Measurements from ENCODE around the gene SCO1.

GRCh38 chr17:10728331-10728892 lies 31.1 kb upstream of the SCO1 start:
- TF ChIP-seq, protein P1, sequence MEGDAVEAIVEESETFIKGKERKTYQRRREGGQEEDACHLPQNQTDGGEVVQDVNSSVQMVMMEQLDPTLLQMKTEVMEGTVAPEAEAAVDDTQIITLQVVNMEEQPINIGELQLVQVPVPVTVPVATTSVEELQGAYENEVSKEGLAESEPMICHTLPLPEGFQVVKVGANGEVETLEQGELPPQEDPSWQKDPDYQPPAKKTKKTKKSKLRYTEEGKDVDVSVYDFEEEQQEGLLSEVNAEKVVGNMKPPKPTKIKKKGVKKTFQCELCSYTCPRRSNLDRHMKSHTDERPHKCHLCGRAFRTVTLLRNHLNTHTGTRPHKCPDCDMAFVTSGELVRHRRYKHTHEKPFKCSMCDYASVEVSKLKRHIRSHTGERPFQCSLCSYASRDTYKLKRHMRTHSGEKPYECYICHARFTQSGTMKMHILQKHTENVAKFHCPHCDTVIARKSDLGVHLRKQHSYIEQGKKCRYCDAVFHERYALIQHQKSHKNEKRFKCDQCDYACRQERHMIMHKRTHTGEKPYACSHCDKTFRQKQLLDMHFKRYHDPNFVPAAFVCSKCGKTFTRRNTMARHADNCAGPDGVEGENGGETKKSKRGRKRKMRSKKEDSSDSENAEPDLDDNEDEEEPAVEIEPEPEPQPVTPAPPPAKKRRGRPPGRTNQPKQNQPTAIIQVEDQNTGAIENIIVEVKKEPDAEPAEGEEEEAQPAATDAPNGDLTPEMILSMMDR (IDR thresholded peaks at IDR 0.05): no peak
- no peak for TF ChIP-seq POLR2A (IDR thresholded peaks at IDR 0.05)
